ENCODE data around the gene SHH.

Gene SHH

DNA sequence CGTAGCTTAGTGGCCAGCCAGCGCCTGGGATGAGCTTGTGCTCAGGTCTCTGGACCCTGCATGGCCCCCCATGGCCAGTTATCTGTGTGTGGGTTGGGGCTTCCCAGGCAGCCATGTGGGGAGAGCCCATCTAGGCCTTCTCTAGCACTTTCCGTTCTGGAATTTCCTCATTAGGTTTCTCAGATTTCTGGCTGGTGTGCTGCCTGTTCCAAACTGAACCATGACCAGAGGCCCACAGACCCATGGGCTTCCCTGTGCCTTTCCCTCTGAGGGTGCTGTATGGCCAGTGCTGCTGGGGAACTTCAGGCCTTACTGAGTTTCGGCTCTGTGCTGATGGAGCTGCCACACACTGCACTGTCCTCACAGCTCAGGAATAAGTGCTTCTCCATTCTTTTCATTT is 50.2 kb downstream of the SHH start:
- no peak for DNase-seq

GRCh38 chr7:155761162-155761561 is 51.1 kb downstream of the SHH start:
- DNase-seq: no peak

DNA sequence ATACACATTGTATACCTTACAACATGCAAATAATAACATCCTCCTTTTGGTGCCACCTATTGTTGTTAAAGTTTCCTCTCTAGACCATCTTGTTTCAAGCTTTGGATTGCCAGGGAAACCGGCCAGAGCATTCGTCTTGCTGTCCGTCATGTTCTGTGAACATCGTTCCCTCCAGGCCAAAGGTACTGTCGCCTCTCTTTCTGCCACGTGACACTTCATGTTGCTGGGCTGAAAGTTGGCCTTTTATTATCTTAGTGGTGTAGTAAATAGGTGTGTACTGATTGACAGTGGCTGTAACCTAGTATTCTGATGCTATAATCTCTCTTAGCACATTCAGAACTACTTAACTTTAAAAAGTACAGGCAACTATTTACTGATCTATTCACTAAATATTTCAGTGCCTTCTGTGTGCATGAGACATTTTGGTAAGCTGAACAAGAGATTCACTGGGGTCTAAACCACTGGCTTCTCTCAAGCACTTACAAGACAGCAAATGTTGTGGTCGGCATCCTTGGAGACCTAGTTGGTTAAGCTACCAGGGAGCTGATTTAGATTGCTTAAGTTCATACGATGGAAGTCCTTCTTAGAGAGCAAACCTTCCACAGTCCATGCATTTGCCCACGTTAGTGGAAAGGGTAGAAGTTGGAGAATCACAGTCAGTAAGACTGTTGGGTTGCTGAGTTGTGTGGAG is 52.4 kb downstream of the SHH start:
- DNase-seq: no peak

DNA sequence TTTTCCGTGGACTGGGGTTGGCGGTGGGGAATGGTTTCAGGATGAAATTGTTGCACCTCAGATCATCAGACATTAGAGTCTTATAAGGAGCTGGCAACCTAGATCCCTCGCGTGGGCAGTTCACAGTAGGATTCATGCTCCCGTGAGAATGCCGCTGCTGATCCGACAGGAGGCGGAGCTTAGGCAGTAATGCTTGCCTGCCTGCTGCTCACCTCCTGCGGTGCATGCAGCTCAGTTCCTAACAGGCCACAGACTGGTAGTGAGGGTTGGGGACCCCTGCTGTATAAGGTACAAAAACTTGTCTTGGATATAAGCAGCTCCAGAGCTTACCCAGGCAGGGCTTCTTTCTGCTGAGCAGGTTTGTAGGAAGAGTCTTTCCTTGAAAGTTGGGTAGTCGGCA is 53.9 kb downstream of the SHH start:
- DNase-seq: no peak

DNA sequence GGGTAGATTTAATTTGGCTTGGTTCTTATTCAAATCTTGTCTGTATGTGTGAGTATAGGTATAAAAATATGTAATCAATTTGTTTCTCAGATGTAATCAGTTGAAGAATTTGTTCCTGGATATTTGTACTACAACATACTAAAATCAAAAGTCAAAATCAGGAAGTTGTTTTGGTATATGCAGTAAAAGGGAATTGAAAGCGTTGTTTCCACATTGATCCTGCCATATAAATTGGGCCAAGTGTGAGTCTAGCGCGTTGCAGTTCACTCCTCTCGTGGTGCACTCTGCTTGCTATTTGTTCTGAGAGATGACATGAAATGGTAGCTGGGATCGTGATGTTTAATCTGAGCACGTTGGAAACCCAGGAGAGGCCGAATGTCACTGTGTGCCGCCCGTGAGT is 55.9 kb downstream of the SHH start:
- DNase-seq: no peak

DNA sequence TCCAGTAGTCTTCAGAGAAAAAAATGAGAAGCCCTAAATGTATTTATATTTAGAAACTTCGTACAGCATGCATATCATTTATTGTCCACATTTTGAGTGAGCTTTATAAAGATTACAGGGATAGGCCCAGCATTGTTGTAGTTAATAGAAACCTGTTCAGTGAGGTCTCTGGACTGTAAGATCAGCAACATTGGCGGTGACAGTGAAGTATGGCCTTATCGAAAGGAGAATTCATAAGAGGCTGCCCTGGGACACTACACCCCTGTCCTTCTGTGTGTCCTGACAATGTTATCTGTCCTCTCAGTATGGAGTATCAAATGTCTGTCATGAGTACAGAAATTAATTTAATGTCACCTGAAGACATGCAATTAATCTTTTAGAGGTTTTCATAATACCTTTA is 57.2 kb downstream of the SHH start:
- no peak for DNase-seq

- DNase-seq: no peak
These were observed 58.1 kb downstream of the SHH start for GRCh38 chr7:155754165-155754564.

DNA sequence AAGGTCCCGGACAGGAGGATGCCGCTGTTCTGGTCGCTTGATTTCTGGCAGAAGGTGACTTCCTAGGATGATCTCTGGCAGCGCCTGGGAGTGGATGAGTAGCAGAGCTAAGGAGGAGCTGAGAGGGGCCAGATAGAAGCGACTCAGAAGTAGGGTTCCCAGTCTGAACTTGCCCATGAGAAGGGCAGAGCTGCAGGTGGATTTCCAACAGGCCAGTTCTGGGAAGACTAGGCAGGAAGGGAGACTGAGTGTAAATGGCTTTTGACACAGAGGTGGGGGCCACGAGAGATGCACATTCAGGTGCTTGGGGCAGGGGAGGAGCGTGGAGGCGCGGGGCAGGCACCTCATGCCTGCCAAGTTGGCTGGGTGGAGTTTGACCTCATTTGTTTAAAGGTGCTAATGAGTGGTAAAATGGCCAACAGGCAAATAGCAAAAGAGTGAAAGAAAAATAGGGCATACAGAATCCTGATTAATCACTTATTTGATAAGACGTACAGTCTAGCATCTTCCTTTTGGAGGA is 58.8 kb downstream of the SHH start:
- no peak for DNase-seq

DNA sequence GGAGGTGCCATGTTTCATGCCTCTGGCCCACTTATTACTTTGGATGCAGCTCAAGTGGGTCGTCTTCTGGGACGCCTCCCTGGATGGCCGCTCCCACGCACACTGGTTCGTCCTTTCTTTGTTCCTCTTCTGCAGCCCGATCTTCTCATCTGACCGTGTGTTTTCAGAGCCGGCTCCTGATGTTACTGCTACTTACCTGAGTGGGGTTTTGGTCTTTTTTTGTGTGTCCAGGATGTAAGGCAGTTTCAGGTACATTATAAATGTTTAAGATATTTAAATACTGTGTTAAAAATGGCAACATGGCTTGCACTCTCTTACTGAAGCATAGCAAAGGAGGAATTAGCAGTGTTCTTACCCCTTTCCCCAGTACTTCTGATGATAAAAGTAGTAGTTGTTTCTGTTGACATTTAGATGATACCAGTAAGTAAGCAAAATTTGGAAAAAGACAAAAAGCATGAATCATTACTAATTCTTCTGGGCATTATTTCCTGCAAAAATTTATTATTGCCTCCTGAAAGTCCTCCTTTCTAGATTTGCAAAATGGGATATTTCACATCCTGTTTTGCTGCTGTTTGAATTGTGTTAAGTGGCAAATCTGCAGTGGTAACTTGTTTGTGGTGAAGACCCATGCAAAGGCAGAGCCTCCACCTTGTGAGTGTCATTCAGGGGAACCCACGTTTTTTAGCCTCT is 59.4 kb downstream of the SHH start:
- no peak for DNase-seq

DNA sequence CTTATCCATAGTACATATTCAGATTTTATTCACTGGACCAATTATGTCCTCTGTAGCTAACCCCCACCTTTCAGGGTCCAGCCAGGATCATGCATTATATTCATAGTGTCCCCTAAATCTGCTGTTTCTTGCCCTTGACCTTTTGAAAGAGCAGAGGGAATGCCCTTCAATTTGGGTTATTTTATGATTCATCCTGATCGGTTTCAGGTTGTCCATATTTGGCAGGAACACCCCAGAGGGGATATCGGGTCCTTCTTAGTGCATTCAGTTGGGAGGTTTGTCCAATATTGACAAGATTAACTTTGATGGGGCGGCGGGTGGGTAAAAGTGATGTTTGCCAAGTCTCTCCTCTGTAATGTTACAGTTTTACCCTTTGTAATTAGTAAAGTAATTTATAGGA is 60.9 kb downstream of the SHH start:
- no peak for DNase-seq

GRCh38 chr7:155750255-155751125 is 61.8 kb downstream of the SHH start:
- DNase-seq: no peak

Measured in stimulated activated CD4-positive, alpha-beta T cell treated with anti-CD3 and anti-CD28 coated beads, Interleukin-15, amount 100 ng/mL, for 24 hours (primary cell).